Putamen (tissue), 1 donor: Measurements from ENCODE around the gene PPFIBP2.

Experiments
- DNase-seq: peaks from one replicate; pipeline ENCODE4 v3.0.0-alpha.2; 2016; ENCODE audit warnings: low spot score

The PPFIBP2 gene

DNA sequence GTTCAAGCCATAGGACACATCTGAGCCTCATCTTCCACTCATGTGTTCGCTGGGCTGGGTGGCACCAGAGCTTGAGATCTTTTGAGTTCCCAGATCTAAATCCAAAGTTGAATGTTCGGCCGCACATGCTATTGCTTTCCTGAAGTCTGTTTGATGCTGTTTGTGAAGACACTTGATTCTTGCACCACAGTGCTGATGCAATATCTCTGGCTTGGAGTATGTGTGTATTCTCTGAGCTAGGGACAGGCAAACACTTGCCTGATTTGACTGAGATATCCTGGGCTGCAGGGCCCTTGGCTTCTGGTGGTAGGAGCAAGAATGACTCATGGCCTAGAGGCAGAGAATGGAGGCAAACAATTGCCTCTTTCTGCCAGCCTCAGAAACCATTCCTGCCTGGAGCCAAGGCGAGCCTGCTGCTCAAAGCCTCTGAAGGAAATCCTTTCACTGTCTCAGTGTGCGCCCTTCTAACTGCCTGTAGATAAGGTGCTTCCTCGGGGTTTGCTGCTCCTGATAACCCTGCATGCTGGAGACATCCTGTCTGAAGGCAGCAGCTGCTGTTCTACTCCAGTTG, 86.5 kb downstream of the PPFIBP2 start:
- DNase-seq, result peak; percentile 76

DNA sequence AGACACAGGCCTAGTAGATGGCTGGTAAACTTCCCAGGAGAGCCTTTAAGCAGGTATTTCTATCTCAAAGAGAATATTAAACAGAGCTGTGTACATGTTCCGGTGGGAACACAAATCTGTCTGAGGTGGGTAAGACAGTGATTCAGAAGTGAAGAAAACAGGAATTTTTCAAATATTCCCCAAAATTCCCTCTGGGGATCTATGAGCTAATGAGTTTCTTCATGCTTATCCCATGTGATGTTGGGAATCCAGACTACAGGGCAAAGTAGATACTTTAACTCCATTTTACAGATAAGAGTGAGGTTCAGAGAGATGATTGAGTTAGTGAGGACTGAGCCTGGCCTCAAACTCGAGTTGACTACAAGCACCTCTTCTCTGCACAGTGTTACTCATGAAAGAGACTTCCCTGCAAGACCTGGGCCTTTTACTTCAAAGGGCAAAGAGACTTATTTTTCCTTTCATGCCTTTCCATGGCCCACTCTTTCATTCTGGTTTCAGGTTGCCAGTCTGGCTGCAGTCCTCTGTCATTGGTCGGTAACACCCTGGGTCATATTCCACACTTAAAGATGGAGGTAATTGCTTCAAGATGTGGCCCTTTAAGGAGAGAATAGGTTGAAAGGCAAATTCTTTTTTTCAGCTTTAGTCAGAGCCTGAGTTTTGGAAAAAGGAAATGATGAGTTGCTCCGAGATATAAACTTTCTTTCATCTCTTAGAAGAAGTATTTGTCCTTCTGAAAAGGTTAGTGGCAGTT, 89.4 kb downstream of the PPFIBP2 start:
- DNase-seq, result no peak

DNA sequence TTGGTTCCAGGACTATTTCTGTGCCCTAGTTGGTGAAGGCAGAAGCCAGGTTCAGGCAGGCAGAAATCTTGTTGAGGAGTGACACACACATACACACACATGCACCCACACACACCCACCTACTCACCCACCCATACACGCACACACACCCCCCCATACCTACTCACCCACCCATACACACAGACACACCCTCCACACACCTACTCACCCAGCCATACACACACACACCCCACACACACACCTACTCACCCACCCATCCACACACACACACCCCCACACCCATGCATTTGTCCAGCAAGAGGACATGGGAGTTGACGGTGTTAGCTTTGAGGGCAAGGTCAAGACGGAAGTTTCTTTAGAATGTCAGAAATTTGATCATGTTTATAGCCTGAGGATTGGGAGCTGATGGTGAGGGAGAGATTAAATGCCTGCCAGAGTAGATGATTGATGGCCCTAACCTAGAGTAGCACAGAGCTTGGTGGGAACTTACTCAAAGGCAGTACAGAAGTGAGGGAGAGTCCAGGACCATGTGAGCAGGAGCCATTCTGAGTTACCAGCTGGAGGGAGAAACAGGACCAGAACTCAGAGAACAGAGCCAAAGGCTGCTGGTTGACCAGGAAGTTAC, 90.6 kb downstream of the PPFIBP2 start:
- DNase-seq, result no peak

DNA sequence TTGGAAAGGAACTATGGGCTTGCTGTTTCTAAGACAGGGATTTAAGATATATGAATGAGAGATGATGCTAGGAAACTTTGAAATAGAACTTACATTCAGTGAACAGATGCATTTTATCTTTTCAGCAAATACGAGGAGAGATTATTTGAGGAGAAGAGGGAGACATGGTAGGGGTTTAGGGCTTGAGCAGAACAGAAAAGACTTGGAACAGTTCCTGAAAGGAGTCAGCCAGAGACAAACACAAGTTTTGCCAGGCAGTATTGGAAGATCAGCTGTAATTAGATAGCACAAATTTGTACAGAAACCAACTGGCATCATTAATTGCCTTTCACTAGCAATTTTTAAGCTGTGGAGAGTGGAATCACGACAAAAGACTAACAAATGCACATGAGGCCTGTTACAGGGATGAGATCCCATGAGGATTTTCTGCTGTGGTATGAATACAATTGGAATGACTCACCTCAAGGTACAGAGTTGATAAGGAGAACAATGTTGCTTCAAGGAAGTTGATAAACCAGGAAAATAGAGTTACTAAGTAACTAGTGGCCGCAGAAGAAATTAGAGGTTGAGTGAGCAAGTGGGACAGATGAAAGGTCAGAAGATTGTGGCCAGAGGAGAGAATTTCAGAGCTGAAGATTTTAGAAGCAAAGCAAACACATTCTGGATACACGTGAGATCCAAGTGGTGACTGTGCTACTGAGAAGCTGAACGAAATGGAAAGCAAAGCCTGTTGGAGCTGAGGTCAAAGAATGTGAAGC, 91.6 kb downstream of the PPFIBP2 start:
- DNase-seq, result no peak

DNA sequence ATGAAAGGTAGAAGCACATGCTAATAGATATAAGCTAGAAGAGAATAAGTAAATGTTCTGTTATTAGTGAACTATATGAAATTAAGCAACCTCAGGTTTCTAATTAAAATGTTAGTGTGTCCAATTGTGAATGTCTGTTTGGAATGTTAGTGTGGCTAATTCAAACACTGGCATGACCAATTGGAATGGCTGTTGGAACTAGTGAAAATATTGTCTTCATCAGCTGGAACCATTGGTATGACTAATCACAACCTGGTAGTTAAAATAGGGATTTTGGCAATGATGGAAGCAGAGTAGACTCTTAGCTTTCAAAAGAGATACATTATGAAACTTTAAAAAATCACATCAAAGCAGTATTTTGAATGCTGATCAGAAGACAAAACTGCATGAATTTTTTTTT, 92.7 kb downstream of the PPFIBP2 start:
- DNase-seq, result no peak

DNA sequence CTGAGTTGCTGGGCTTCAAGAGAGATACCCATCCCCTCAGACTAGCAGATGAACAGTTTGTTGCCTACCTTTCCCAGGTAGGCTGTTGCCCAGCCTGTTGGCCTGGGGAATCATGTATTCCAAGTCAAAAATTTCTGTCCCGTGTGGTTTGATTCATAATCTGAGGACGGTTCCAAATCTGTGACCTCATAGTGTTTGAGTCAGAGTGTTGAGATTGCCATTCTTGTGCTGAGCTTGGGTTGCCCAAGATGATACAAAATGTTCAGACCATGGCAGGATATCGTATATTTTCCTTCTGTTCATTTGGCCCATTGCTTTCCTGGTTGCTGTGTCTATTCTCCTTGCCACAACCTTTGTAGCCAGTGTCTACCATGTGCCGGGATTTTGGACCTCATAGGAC, 95.2 kb downstream of the PPFIBP2 start:
- no peak for DNase-seq

DNA sequence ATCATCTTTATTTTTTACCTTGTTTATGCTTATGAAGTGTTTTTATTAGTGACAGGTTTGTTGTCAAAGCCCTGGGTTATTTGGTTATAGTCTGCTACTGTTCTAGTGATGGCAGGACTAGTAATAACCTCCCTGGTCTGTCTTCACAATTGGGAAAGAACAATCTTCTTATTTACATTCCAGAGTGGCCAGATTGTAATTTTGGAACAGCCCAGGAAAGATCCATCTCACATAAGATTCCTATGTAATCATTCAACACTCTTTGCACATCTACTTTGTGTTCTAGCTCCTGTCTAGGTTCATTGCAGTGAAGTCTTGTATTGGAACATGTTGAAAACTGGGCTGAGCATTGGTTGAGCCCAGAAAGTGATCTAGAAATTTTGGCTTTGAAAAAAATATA, 95.7 kb downstream of the PPFIBP2 start:
- no peak for DNase-seq

DNA sequence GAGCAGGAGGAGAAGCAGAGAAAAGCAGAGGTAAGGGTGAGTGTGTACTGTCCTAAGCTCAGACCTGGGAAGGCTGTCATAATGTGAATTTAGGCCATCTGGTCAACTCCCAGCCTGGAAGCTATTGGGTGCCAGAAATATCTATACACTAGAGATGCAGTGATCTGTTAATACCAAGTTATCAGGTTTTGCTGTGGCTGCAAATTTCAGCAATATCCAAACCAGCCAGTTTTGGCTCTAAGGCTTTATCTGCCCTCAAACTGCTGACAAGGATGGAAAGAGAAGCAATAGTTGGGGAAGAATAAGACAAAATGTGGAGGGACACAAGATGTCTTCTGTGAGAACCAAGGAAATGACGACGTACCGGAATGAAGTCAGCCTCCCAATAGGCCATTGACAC, 96.6 kb downstream of the PPFIBP2 start:
- no peak for DNase-seq

DNA sequence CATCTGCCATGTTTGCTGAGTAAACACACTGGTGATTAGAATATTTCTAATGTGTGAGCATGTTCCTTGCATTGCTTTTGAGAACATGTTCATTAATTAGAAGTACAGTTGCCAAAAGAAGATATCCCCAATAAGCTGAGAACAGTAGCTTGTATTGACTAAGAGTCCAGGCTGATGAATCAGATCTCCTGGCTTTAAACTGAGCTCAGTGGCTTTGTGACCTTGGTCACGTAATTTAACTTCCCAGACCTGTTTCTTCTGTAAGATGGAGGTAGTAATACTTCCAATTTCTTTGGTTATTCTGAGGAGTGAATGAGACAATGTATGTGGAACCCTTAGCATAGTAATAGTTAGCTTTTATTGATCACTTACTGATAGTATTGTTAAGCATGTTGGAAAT, 97.6 kb downstream of the PPFIBP2 start:
- no peak for DNase-seq

DNA sequence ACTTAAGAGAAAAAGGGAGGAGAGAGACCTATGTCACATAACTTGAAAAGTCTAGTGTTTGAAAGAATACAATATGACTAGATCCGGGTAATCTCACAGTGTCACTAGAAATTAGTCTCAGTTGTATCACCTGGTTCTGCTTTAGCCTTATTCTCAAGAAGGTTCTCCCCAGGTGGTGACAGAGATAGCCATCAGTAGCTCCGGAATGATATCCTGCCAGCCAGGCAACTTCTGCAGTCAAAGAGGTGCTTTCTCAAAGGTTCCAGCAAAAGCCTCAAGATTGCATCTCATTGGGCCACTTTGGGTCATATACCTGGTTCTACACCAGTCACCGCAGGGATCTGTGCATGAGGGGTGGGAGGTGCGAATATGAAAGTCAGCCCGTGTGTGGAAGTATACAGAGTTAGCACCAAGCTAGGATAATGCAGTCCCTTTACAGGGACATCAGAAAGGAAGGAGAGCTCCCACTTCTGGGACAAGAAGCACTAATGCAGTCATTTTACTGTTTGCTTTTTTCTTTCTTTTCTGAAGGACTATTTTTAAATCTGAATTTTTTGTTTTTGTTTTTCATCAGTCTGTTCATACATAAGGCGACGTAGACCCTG, 98.4 kb downstream of the PPFIBP2 start:
- DNase-seq, result no peak

DNA sequence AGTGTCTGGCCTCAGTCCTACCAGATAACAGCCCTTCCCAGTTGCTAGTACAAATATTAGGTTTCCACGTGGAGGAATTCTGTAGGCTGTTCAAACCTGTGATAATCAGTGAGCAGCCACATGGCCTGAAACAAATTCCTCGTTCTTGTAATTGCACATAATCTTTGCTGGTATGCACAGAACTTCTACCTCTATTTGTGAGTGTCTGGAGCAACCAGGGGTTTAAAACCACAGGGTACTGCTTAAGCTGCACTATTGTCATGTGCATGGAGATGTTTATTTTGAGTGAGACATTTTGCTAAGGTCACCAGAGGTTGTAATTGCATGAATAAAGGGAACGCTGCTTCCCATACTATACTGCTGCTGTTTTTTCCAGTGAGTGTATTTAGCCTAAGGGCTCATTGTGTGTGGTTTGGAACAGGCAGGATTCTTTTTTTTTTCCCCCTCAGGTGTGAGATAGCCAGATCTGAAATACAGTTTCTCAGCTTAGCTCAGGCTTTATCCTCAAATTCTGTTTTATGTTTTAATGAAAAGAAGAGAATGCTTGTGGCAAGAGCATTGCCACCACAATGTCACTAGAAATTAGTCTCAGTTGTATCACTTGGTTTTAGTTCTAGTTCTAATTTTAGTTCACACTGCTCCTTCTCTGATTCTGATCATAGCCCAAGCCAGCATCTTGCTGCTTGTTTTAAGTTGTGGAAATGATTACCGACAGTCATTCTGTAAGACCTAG, 99.0 kb downstream of the PPFIBP2 start:
- no peak for DNase-seq

DNA sequence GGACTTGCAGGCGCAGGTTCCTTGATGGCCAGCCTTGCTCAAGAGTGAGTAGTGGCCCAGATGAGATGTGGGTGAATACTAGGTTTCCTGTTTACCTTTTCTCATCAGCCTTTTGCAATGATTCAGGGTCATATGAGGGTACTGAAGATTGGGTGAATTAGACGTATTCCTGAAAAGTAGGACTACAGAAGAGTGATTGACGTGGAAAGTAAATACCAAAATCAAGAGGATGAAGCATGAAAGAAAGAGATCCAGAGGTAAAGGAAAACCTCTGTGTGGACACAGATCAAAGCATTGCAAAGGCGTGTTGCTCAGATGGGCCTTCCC, 99.6 kb downstream of the PPFIBP2 start:
- no peak for DNase-seq

DNA sequence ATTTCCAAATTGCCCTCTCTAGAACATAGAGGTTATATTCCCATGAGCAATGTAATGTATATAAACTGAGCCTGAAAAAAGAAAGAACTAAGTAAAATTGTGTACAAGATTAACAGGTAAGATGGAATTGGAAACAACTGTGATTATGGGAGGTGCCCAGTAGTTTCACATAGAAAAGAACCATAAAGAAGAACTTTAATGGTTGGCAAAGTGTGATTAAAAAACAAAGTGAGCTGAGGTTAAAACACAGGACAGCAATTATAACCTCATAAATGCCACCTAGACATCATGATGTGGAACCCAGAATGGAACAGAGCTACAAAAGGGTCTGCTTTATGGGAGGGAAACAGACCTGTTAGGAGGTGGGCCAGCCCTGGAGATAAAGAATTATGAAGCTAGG, 100.9 kb downstream of the PPFIBP2 start:
- DNase-seq, result no peak

DNA sequence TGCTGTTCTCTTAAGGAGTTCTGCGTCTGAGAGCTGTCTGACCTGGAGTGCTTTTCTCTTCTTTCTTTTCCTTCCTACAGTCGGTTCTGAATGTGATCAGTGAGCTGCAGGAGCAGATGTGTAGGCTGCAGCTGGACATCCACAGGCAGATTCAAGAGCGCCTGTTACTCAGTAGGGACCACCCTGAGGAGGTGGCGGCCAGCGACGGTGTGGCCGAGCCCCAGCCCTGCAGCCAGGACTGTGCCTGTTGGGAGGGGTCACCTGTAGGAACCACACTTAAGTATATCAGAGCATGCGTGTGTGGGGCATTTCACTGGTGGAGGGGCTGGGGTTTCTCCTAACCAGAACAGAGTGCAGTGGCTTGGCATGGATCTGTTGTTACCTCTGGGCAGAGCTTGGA, 103.2 kb downstream of the PPFIBP2 start:
- no peak for DNase-seq

DNA sequence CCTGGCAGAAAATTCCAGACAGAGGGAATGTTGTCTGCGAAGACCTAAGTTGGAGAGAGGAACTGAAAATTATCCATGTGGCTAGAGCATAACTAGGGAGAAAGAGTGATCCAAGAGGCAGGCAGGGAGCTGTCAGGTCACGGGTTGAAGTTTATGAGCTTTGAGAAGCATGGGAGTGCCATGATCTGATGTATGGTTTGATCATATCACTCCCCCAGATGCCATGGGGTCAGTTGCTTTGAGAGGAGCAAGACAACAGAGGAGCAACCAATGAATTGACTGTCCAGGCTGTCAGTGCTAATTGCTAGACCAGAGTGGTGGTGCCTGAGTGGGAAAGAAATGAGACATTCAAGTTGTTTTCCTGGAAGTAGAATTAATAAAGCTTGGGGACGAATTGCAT, 105.5 kb downstream of the PPFIBP2 start:
- no peak for DNase-seq

DNA sequence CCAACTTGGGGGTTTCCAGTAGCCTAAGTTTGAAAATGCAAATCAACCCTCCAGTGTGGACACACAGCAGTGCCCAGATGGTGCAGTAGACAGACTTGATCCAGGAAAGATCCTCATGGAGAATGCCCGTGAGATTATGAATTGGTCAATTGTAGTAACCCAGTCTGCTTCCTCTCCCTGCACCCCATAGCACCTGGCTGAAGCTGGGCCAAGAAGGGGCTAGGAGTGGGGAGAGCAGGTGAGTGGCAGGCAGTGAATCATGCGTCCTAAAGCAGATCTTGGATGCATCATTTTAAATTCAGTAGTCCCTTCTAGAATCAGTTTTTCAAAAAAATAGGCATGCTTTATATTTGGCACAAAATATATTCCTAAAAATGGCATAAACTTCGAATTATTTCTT, 107.3 kb downstream of the PPFIBP2 start:
- no peak for DNase-seq

DNA sequence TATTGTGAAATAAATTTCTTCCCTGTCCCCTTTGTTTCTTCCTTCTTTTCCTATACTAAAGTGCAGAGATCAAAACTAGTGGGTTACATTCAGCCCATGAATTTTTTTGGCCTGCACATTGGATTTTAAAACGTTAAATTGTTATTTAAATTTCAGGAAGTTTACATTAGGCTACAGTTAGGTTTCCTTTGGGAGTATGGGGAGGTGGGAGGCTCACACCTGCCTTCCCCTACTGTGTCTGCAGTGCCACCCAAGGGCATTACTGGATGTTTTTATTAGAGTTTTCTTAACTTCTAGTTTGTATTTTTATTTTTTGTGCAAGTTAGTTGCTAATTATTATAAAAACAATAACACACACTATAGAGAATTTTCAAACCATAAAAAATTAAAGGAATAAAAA, 107.8 kb downstream of the PPFIBP2 start:
- no peak for DNase-seq

DNA sequence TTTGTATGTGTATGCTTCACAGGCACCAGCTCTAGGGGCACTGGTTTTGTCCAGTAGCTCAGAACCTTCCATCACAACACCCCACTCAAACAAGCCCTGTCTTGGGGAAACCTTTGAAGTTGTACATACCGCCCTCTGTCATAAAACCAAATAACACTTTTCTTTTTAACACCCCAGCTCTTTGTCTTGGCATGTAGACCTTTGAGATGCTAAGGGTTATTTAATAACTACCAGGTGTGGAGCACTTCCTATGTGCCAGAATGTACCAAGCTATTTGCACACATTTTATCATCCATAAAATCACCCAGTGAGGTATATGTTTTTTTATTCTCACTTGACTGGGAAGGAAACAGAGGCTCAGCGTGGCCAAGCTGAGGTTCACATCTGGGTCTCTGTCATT, 108.9 kb downstream of the PPFIBP2 start:
- DNase-seq, result no peak

DNA sequence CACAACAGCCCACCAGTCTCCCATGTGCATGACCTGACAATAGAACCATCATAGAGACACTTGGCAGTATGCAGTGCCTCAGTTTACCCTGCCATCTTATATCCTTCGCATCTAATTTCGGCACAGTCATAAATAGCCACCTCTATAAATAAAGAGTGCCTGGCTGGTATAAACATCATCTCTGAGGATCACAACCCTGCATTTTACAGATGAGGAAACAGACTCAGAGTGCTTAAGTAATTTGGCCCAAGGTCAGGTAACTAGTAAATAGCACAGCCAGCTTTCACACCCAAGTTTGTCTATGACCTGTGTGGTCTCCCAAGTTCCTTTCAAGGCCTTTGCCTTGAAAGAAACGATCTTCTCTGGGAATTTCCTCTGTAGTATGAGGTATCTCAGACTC, 114.9 kb downstream of the PPFIBP2 start:
- DNase-seq, result no peak

DNA sequence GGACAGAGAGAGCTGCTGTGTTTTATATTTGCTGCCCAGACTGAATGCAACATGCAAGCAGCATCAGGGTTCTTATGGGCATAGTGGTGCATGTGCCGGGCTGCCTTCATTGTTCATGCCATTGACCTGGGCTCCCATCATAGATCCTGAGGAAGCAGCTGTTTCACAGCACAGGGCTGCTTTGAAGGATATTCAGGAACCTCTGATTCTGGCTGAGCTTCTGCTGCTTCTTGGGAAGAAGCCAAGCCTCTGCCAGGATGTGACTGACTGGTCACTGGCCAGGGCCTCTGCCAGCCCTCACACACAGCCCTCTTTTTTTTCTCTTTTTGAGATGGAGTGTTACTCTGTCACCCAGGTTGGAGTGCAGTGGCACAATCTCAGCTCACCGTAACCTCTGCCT, 116.2 kb downstream of the PPFIBP2 start:
- peak; percentile 55 for DNase-seq

DNA sequence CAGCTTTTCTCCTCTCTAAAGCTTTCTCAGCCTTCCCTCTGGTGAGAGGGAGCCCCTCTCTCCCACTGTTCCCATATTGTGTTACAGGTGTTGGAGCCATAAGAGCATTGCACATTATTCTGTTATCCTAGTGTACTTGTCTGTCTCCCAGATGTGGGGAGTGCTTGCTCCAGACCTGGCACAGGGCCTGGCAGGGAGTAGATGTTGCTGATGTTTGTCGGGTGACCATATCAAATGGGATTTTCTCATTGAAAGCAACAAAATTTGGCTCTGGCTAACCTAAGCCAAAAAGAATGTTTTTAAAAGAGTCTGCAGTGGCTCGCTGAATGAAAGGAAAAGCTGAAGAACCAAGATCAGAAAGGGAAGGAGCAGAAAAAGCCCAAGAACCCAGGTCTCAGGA, 118.4 kb downstream of the PPFIBP2 start:
- DNase-seq, result no peak

DNA sequence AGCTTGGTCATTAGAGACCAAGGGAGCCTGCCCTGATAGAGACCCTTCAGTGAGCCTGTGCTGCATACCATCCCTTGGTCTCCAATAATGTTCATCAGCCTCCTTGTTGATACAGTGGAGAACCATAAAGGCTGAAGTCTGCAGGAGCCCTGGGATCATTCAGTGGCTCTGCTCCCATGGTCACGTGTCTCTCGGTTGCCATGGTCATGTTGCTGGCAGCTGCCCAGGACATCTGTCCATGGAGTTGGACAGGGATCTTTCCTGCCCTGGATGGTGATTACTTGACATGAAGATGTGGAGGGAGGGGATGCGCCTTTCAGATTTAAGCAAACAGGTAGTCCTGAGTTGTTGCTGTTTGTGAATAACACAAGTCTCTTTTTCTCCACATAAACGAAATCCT, 121.3 kb downstream of the PPFIBP2 start:
- peak; percentile 85 for DNase-seq
